Osteocyte (in vitro differentiated cells): ENCODE results near the gene SBF2. TPM values are rescaled to one million over a fixed set of nuclear protein-coding genes. Genes with fewer than 3 reads are reported as not detected.
"Not testable (repeated sequence)": the region's sequence is repeated elsewhere in the genome, so short reads cannot be mapped to it uniquely, and the experiment has no call there.

Experiments
- DNase-seq: peaks from one replicate; pipeline ENCODE4 v3.0.0; 2021; ENCODE audit warnings: mixed read lengths; ENCODE audit not compliant: unreplicated experiment; ENCODE audit errors: extremely low spot score
- H3K27ac Mint-ChIP-seq: one replicate; pipeline ENCODE4 v1.8.0; 2021; ENCODE audit warnings: mild to moderate bottlenecking, mixed read lengths; ENCODE audit not compliant: unreplicated experiment
- H3K27me3 Mint-ChIP-seq: one replicate; pipeline ENCODE4 v1.8.0; 2021; ENCODE audit warnings: mixed read lengths; ENCODE audit not compliant: unreplicated experiment
- H3K36me3 Mint-ChIP-seq: one replicate; pipeline ENCODE4 v1.8.0; 2021; ENCODE audit warnings: mixed read lengths; ENCODE audit not compliant: unreplicated experiment
- H3K4me1 Mint-ChIP-seq: one replicate; pipeline ENCODE4 v1.8.0; 2021; ENCODE audit warnings: mixed read lengths; ENCODE audit not compliant: unreplicated experiment
- H3K4me3 Mint-ChIP-seq: one replicate; pipeline ENCODE4 v1.8.0; 2021; ENCODE audit warnings: mild to moderate bottlenecking, moderate library complexity, mixed read lengths; ENCODE audit not compliant: unreplicated experiment
- H3K9me3 Mint-ChIP-seq: one replicate; pipeline ENCODE4 v1.8.0; 2021; ENCODE audit warnings: mixed read lengths; ENCODE audit not compliant: unreplicated experiment
- CTCF ChIP-seq: fragments of 200-600 bp; sonication (generic); IDR thresholded peaks from 2 replicates; pipeline ENCODE4 v1.5.0; 2021; ENCODE audit warnings: antibody characterized with exemption, mild to moderate bottlenecking, moderate library complexity
- total RNA-seq: library from RNA; stranded (reverse); gene quantifications from 2 replicates; pipeline ENCODE4 v1.2.1, GENCODE V29; 2021

The SBF2 gene
- total RNA-seq, 1 donor from 2014 or later, result 65.2 TPM

DNA sequence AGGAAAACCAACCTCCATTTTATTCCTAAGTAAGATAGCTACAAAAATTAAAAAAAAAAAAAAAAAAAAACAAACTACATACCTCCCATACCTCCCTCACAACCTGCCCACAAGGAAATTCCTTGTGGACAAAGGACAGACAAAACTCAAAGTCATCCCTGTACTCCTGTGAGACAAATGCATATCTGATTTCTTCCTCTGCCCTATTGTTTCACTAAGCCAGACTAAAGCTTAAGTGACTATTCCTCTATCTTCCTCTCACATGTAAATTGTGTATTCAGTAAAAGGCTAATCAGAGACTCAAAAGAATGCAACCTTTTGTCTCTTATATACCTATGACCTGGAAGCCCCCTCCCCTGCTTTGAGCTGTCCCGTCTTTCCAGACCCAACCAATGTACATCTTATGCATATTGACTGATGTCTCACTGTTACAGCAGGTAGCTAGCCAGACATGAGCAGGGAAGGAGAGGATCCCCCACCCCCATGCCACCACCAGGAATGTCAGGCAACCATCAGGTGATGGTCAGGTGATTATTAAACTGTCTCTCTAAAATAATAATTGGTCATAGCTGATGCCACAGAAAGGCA is 289.4 kb downstream of the SBF2 start:
- peak overlapping the region; percentile 35 for H3K27ac Mint-ChIP-seq
- TF ChIP-seq CTCF, result no peak
- no peaks in the 10 kb centered on the region for H3K27me3 Mint-ChIP-seq
- H3K9me3 Mint-ChIP-seq, result peaks cover 21% of the 10 kb centered on the region
- no peak overlapping the region for H3K4me3 Mint-ChIP-seq
- no peak for DNase-seq
- peaks cover 22% of the 10 kb centered on the region for H3K4me1 Mint-ChIP-seq
- H3K36me3 Mint-ChIP-seq, result peaks cover 24% of the 10 kb centered on the region

- H3K4me1 Mint-ChIP-seq, result peaks cover 22% of the 10 kb centered on the region
- TF ChIP-seq CTCF, result no peak
- H3K4me3 Mint-ChIP-seq, result no peak overlapping the region
- H3K36me3 Mint-ChIP-seq, result peaks cover 29% of the 10 kb centered on the region
- H3K9me3 Mint-ChIP-seq, result peaks cover 19% of the 10 kb centered on the region
- no peaks in the 10 kb centered on the region for H3K27me3 Mint-ChIP-seq
- DNase-seq, result no peak
- H3K27ac Mint-ChIP-seq, result no peak overlapping the region
Observed at GRCh38 chr11:10002221-10002620, 291.8 kb downstream of the SBF2 start.

- H3K4me1 Mint-ChIP-seq, result peaks cover 4% of the 10 kb centered on the region
- no peak for DNase-seq
- TF ChIP-seq CTCF, result no peak
- H3K36me3 Mint-ChIP-seq, result peaks cover 40% of the 10 kb centered on the region
- H3K4me3 Mint-ChIP-seq, result no peak overlapping the region
- H3K27me3 Mint-ChIP-seq, result no peaks in the 10 kb centered on the region
- H3K27ac Mint-ChIP-seq, result no peak overlapping the region
- peaks cover 15% of the 10 kb centered on the region for H3K9me3 Mint-ChIP-seq
Observed at GRCh38 chr11:9992306-9992705, 301.7 kb downstream of the SBF2 start.

DNA sequence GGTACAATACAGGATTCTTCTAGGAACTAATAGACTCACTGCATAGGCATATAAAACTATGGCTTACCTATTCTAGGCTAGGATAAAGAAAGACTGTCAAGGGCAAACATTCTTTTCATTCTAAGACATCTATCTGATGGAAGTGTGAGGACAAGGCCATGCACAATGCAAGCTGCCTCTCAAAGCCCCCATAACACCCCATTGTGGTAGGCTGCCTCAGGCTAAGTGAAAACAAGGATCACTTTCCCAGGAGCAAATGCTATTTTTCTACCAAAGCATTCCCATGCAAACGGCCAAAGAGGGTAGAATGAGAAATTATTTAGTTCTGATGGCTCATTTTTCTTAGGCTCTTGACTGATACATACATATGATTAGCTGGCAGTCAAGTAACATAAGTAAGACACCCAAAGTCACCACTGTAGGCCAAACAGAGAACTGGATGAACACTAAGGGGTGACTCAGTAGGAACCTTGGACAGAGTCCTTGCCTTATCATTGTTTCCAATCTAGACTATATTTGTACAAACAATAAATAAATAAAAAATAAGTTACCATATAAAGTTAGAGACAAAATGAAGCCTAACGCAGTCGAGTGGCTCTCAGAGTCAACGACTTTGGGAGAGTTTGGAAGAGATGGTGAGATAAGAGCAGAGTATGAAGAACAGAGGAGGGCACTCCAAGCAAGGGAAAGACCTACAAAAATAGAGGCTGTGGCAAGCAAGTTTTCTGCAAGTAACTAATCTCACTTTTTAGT is 303.6 kb downstream of the SBF2 start:
- no peaks in the 10 kb centered on the region for H3K27me3 Mint-ChIP-seq
- peaks cover 57% of the 10 kb centered on the region for H3K36me3 Mint-ChIP-seq
- H3K4me3 Mint-ChIP-seq, result no peak overlapping the region
- H3K4me1 Mint-ChIP-seq, result peaks cover 4% of the 10 kb centered on the region
- TF ChIP-seq CTCF, result peak; percentile 31
- no peak overlapping the region for H3K27ac Mint-ChIP-seq
- DNase-seq, result no peak
- H3K9me3 Mint-ChIP-seq, result peaks cover 32% of the 10 kb centered on the region

GRCh38 chr11:9987303-9987702 is 306.7 kb downstream of the SBF2 start:
- Mint-ChIP-seq H3K4me1 (peaks cover 26% of the 10 kb centered on the region), H3K36me3 (peaks cover 70% of the 10 kb centered on the region), H3K9me3 (peaks cover 48% of the 10 kb centered on the region)
- not testable (repeated sequence) for DNase-seq, H3K4me3 Mint-ChIP-seq, H3K27me3 Mint-ChIP-seq, H3K27ac Mint-ChIP-seq
